Activated CD4-positive, alpha-beta T cell treated with anti-CD3 and anti-CD28 coated beads for 4 hours (primary cell): ENCODE results near the gene PHF19.

Experiments used
- DNase-seq, 2 donors: peaks; one replicate each; pipeline ENCODE4 v3.0.0-alpha.2; 2020

Gene PHF19

DNA sequence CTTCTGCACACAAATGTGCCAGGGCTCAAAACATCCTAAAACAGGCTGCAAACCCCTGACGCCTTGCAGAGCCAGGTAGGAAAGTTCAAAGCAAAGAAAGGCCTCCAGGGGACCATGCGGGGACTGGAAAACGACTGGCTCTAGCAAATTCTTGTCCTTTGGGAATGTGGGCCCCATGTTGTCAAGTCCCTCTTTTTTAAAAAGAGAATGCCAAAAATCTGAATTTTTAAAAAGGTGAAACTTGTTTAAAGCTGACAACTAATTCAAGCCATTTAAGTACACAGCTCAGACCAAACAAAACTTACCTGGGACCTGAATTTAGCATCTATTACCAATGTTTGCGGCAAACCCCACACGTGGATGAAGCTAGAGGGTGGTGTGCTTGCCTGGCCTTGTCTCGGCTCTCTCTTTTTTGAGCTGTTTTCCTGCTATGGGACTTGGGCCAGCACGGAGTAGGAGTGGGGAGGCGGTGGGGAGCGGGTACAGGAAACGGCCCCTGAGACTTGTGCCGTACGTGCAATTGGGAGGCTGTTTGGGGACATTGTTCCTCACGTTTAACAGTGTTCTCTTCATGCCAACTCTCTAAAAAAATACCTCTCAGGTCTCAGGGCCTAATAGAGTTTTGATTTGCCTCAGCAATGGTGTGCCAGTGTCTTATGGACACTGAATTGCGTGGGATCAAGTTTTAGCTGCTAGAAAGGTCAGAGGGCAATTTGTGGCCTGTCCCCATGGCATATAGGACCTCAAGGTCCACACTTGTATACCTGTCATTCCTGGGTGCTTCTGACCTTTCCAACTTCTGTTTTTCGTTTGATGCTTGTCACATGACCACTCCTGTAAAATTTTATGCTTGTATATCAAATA lies 15.1 kb upstream of the PHF19 start:
- no peak for DNase-seq

DNA sequence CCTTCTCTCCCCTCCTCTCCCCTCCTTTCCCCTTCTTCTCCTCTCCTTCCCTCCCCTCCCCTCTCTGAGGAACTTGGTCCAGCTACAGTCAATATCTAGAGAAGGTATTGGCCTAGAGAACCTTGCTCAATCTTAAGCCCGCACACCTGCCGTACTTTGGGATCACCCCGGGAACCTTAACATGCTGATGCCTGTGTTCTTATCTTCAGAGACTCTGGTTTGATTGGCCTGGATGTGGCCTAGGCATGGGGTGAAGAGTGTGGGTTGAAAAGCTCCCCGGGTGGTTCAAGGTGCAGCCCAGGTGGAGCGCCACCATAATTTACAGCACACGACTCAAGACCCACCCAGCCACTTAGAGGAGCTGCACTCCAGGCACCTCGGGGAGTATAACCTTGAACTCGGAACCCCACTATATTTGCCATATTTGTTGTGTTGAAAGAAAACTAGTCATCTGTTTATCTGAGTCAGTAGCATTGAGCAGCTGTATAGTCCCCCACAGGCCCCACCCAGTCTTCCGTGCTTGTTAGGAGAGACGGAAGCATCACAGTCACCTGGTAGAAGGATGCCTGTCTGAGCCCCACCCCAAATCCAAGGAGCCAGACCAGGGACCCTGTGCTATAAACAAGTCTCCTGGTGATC lies 14.4 kb upstream of the PHF19 start:
- peak; percentile 66 to 71 for DNase-seq

DNA sequence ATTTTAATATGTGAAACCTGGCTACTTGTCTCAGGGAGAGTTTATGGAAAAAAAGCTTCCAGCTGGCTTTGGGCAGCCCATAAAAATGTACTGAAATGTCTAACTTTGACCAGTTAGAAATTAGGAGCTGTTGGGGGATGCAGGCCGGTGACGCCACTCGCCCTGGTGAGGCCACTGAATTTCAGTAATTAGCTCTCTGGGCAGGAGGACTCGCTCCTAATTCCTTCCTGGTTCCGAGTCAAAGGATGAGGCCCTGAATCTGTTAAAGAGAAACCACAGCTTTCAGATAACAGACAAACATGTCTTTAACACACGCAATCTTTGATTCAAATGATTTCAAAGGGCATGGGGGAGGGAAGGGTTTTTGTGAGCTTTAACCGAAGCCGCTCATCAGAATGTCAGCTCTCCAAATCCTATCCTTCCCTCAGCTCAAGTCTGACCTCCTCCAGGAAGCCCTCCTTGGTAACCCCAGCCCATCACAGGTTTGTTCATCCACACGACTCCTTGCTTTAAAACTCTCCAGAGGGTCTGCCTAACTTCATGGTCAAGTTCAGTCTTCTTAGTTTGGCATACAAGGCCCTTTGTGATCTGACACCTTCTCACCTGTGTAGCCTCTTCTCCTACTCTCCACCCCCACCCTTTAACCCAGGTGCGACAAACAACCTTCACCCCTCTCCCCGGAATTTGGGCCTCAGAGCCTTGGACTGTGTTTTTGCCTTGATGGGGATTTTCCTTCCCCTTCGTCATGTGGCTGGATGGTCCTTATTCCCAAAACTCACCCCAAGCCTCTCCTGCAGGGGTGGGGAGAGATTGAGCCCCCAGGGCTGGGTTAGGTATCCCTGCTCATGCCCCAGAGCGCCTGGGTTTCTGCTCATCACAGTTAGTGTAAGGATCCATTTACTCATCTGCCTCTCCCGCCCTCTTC lies 13.6 kb upstream of the PHF19 start:
- DNase-seq: peak; percentile 20 to 28

DNA sequence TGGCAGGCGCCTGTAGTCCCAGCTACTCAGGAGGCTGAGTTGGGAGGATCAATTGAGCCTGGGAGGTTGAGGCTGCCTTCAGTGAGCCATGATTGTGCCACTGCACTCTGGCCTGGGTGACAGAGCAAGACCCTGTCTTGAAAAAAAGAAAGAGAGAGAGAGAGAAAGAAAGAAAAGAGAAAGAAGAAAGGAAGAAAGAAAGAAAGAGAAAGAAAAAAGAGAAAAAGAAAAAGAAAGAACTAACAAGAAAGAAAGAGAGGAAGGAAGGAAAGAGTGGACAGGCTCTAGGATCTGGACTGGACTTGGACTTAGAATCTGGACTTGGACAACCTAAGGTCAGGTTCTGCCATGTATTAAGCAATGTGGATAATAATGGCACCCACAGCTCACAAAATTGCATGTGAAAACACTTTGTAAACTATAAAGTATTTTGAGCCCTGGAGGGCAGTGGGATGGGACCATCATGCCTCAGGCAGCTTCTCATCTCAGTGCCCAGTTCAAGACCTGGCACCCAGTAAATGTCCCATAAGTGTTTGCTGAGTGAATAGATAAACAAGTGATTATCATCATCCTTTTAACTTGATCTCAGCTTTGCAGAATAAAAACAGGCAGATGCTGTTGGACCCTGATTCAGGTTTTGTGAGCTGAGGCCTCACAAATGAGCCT lies 12.8 kb upstream of the PHF19 start:
- DNase-seq: no peak

DNA sequence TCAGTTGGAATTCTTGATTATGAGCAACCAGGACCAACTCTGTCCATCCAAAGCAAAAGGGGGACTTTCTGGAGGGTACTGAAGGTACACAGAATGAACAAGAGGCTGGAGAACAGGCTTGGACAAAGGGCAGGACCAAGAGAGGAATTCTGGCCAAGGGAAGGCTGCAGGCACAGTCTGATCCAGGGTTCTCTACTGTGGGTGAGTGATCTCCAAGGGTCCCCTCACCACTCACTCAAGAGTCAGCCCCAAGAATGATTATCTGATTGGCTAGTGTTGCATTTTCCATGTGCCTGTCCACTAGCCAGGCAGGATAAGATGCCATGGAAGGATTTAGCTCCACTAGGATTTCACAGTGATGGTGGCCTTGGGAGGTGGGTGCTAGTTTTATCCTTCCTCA lies 11.6 kb upstream of the PHF19 start:
- no peak for DNase-seq

DNA sequence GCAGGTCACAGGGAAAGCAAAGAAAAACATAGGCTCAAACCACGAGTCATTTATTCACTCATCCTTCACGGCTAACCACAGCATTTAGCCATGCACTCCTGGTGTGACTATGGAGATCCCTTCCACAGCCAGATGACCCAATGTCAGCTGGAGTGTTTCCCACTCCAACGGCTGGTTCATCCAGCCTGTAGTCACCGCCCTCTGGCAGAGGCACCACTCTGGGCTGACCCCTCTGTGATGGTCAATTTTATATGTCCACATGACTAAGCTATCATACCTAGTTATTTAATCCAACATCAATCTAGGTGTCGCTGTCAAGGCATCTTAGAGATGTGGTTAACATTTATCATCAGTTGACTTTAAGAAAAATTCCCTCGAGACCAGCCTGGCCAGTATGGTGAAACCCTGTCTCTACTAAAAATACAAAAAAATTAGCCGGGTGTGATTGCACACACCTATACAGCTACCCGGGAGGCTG lies 9.5 kb upstream of the PHF19 start:
- no peak for DNase-seq

DNA sequence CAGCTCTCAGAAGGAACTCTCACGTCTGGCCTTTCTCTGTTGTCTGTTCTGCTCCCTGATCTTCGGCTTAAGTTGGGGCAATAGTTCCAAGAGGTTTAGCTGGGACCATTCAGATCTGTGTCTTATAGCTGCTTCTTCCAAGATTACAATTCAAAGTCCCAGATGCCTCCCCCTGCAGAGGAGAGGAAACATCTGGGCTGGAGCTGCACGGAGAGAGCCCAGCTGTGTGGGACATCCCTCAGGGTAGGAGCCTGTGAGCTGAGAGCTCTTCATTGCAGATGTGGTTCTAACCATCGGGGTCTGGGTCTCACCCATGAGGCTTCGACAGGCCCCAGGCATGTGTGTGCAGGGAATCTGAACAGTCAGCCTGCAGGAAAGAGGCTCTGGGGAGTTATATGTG lies 9.0 kb upstream of the PHF19 start:
- no peak for DNase-seq

DNA sequence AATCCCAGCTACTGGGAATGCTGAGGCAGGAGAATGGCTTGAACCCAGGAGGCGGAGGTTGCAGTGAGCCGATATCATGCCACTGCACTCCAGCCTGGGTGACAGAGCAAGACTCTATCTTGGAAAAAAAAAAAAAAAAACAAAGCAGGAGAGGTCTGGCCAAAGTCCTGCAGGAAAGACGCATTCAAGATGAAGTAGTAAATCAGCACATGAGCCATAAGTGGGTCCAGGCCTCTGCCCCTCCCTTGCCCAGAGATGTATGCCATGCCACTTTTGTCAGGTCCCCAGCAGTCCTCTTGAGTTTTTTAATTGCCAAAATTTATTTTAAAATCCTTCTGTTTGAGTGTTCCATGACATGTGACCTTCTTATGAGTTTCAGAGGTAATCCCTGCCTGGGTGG lies 8.5 kb upstream of the PHF19 start:
- DNase-seq: no peak

DNA sequence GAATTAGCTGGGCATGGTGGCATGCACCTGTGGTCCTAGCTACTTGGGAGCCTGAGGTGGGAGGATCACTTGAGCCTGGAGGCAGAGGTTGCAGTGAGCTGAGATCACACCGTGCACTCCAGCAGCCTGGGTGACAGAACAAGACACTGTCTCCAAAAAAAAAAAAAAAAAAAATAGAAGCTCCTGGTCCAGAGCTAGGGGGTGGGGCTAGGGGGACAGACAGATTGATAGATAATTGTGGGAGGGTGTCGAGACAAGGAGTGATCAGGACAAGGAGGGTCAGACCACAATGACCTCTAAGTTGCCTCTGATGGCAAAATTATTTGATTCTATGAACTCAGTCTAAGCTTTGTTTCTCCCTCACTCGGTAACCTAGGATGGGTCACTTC lies 6.6 kb upstream of the PHF19 start:
- DNase-seq: no peak

DNA sequence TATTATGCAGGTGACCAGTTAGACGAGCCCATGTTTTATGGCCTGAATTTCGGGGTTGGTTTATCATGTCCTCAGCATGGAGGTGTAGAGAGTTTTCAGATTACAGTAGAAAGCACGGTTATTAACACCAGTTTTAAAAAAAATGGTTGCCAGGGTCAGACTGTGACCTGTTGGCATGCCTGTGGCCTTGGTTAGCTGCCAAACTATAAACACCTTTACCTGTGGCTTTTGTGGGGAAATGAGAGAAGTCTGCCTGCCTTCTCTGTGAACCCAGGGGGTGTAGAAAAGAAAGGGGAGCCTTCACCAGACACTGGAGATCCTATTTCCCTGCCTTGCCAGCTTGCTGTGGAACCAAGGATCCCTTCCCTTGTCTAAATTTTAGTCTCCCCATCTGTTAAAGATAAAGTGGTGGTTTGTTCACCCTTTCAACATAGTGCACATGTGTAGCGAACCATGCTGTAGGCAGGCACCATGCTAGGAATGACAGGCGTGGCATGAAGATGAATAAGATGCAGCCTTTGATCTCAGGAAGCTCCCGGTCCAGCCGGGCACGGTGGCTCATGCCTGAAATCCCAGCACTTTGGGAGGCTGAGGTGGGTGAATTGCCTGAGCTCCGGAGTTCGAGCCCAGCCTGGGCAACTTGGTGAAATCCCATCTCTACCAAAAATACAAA lies 6.1 kb upstream of the PHF19 start:
- DNase-seq: no peak

DNA sequence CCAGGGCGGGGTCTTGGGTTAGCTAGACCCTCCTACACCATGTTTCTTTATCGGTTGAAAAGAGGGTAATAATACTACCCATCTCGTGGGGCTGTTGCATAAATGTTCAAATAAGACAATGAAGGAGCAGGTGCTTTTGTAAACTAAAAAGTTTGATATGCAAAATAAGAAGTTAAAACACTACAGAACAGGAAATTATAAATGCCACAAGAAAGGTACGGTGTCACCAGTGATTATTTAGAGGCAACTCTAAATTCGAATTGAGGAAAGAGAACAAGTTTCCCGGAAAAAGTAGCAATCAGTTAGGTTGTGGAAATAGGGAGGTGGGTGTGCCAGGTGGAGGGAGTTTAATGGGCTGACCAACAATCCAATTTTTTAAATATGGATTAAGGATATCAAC lies 2.5 kb upstream of the PHF19 start:
- no peak for DNase-seq

DNA sequence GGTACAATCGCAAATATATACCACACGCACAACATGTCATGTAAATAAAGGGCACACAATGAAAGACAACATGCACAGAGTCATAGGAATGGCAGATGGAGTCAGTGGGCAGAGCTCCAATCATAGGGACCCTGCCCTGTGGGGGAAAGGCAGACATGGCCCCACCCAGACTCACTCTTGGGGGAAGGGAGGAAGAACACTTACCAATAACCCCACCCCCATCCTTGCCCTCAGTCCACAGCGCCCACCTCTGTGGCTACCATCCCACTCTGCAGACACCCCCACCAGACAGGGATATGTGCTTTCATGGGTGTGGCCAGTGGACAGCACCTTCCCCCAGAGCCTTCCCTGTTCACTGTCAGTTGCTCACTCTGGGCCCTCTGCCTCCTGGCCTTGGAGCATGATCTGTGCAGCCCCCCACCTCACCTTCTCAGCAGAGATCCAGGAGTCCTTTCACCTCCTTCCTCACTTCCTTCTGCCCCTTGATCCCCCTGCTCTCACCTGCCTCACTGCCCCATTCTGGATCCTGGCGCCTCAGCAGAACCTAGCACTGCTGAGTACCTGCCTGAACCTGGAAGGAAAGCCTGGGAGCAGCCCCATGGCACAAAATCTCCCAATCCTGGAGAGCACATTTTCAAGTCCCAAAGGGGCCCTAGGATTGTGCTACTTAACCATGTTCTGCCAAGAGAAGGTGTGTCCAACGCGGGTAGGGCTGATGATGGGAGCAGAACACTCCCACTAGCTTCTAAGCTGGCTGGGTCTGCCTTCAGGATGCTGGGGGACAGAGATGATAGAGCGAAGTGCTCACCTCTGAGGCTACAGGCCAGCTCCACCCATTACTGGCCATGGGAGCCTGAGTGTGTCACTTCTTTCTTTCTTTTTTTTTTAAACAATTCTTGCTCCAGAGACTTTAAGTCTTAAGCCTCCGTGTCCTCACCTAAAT lies 1.5 kb upstream of the PHF19 start:
- DNase-seq: peak in 1 of 2 donors; percentile 14

DNA sequence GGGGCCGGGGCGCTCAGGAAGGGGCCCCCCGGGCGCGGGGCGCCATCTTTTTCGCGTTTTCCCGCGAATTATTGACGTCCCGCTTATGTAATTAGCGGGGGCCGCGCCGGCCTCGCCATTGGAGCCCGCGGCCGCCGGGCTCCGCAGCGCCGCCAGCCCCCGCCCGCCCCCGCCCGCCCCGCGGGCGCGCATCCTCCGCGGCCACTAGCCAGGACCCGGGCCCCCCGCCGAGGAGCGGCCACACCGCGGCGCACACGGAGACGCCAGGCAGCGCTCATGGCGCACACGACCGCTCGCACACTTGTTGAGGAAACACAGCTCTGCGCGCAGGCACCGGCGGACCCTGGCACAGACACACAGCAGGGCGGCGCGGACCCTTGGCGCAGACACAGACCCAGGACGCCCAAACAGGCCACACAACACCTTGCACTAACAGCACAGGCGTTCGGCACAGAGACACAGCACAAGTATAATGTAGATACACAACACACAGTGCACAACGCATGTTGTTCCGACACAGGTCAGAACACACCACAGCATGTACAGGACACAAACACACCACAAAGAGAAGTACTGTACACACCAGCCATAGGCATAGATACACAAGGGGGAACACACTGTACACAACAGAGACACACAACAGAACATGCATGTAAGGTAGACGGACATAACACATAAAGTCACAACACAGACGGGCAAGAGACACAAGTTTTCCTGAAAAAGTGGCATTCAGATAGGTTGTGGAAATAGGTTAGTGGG lies 467 bp upstream of the PHF19 start:
- DNase-seq: peak; percentile 47 to 58

DNA sequence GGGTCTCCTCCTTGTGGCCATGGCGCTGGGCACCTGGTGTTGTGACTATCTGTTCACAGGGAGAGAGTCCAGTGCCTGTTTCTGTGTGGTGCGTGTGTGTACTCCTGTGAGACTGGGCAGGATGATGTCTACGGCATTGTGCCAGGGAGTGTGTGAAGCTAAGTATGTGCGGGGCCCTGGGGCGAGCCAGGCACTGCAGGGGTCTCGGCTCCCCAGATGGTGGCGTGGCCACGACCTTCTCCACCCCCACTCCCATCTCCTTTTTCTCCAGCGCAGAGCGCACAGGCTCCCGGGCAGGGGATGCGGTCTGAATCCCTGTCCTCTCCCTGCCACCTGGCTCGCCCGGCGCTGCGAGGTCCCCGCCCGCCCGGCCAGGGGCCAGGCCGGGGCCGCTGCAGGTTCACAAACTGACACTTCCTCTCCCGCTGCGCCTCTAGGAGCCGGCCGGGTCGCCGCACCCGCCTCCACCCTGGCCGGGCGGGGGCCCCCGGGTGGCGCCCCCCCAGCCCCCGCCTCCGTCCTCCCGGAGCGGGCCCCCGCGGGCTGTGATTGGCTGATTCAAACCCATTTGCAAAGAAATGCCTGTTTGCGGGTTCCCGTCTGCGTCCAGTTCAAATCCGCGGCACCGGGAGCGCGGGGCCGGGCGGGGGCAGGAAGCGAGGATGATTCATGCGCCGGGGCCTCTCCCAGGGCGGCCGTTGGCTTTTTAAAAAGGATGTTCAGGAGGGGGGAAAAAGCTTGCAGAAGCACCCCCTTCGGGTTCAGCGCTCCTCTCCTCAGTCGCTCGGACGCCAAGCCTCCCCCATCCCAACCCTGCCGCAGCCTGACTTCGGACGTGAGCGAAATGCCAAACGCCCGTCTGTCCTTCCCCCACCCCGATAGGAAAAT lies 790 bp downstream of the PHF19 start:
- DNase-seq: peak; percentile 76 to 77

DNA sequence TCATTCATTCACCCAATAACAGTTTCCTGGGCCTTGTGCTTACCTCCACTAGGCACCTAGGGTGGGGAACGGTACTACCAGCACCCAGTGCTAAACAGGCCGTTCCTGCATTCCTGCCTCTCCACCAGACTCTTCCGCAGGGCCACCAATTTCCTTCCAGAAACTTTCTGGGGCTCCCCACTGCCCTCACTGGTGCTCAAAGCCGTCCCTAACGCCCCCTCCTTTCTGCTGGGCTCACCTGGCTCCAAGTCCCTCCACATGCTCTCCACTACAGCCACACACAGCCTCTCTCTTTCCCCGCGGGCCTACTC lies 1.4 kb downstream of the PHF19 start:
- DNase-seq: no peak

DNA sequence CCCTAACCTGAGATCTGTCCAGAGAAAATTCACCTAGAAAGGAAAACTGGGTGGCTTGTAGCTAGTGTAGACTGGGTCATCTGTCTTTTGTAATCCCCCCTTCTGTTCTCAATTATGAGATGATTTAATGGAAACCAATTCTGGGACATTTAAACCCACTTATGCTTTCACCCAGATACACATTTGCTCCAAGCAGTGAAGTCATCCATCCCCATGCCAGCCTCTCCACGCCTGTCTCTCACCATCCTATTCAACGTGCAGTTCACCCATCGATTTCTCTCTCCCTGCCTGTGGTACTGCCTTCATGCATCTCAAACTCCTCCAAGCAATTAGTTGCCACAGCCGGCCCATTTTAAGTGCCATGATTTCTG lies 1.8 kb downstream of the PHF19 start:
- DNase-seq: no peak

DNA sequence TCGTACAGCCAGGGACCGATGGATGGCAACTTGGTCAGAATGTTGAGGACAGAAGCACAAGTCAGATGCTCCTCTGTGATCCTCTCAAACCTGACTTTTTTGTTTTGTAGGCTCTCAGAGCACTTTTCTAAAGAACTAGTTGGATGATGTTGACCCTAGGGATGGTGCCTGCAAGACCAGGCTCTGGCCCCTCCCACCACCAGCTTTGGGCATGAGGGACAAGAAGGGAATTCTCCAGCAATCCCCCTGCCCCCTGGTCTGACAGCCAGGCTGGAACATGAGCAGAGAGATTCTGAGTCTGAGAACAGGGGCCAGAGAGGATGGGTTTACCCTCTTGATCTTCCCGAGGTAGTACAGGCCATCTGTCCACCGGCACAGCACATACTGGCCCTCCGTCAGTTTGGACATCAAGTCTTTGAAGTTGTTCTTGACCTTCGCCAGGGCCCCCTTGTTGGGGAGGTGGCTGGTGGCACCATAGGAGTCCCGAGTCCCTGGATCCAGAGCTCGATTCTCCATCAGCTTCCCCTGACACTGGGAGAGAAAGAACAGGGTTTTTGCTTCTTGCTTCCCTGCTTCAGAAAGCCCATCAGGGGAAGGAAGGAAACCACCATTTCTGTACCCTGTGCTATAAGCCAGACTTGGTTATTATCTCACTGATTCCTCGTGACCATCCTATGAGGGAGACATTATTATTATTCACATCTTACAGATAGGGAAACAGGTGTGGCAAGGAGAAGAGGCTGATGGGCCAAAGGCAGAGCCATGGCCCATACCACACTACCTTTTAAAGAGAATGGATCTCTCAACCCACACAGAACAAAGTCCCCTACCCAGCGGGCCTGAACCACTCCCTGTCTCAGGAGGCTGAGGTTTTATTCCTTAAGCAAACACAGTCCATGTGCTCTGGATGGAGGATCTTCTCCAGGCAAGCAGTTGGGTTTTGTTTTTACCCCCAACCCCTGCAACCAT lies 2.5 kb downstream of the PHF19 start:
- DNase-seq: no peak

DNA sequence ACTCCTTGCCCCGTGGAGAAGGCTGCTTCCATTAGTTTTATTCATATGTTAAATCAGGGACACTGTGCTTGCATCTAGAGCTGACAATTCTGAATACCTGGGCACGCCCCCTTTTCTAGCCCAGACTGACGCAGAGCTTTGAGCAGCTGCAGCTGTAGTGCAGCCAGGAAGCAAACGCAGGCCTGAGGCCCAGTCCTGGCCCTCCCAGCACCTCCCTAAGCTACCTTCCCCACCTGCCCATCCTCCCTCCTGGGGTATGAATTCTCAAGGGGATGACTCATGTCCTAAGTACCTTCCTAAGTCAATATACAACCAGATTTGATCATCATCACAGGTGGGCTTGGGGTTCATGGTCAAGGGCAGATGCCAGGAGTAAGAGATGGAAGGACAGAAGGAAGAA lies 3.5 kb downstream of the PHF19 start:
- DNase-seq: no peak
